ENCODE measurements around the gene SNTN. TPM values are rescaled to one million over a fixed set of nuclear protein-coding genes. Genes with fewer than 3 reads are reported as not detected.

SNTN gene
- polyA plus RNA-seq, 1 donor from 2014 or later = not detected

DNA sequence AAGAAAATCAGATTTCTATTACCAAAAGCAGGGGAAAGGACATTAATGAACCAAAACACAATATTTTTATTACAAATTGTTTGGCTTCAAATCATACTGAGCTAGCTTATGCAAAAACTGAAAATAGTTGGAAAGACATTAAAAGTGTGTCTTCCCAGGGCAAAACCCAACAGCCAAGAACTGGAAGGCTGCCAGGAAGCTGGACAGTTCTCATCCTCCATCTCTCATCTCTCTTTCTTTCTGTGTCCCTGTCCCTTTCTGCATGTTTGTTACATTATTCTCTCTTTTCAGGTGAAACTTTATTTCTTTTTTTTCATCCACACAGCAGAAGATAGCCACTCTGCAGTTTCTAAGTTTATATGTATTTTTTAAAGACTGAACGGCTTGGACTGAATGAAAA, 41.1 kb upstream of the SNTN start:
- no peak overlapping the region for H2AFZ ChIP-seq (ENCODE audit: low read depth, low read length)
- H3K79me2 ChIP-seq (replicated peaks; ENCODE audit: insufficient read depth, low read length) = no peaks in the 10 kb centered on the region
- TF ChIP-seq, protein P1, sequence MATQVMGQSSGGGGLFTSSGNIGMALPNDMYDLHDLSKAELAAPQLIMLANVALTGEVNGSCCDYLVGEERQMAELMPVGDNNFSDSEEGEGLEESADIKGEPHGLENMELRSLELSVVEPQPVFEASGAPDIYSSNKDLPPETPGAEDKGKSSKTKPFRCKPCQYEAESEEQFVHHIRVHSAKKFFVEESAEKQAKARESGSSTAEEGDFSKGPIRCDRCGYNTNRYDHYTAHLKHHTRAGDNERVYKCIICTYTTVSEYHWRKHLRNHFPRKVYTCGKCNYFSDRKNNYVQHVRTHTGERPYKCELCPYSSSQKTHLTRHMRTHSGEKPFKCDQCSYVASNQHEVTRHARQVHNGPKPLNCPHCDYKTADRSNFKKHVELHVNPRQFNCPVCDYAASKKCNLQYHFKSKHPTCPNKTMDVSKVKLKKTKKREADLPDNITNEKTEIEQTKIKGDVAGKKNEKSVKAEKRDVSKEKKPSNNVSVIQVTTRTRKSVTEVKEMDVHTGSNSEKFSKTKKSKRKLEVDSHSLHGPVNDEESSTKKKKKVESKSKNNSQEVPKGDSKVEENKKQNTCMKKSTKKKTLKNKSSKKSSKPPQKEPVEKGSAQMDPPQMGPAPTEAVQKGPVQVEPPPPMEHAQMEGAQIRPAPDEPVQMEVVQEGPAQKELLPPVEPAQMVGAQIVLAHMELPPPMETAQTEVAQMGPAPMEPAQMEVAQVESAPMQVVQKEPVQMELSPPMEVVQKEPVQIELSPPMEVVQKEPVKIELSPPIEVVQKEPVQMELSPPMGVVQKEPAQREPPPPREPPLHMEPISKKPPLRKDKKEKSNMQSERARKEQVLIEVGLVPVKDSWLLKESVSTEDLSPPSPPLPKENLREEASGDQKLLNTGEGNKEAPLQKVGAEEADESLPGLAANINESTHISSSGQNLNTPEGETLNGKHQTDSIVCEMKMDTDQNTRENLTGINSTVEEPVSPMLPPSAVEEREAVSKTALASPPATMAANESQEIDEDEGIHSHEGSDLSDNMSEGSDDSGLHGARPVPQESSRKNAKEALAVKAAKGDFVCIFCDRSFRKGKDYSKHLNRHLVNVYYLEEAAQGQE (IDR thresholded peaks at IDR 0.05; ENCODE audit: borderline replicate concordance) = no peak
- TF ChIP-seq POLR2AphosphoS5 (IDR thresholded peaks at IDR 0.05) = no peak
- no peak for TF ChIP-seq TAF1 (IDR thresholded peaks at IDR 0.05; ENCODE audit: low read depth)
- TF ChIP-seq EZH2 (IDR thresholded peaks at IDR 0.05; ENCODE audit: borderline replicate concordance, insufficient read depth, low read length, poor library complexity, severe bottlenecking) = no peak
- no peak for TF ChIP-seq RAD21 (conservative IDR thresholded peaks at IDR 0.05)
- TF ChIP-seq CTCF (IDR thresholded peaks at IDR 0.05; ENCODE audit: poor library complexity, severe bottlenecking) = no peak
- H3K9ac ChIP-seq (ENCODE audit: low read length) = no peak overlapping the region
- H3K4me3 ChIP-seq (ENCODE audit: low read length) = no peak overlapping the region
- no peaks in the 10 kb centered on the region for H3F3A ChIP-seq (ENCODE audit: insufficient read depth, low read length, poor library complexity, severe bottlenecking)
- H3K27ac ChIP-seq (ENCODE audit: low read length) = no peak overlapping the region
- H3K36me3 ChIP-seq (ENCODE audit: insufficient read depth, low read length) = no peaks in the 10 kb centered on the region
- no peaks in the 10 kb centered on the region for H3K27me3 ChIP-seq (ENCODE audit: insufficient read depth, low read depth, low read length)
- H3K9me2 ChIP-seq (ENCODE audit: insufficient read depth, low read length) = no peaks in the 10 kb centered on the region
- H3K9me3 ChIP-seq (ENCODE audit: low read length) = no peaks in the 10 kb centered on the region
- H3K4me2 ChIP-seq (ENCODE audit: low read length) = no peak overlapping the region
- no peaks in the 10 kb centered on the region for H4K20me1 ChIP-seq (ENCODE audit: insufficient read depth)

- H3K9me3 ChIP-seq (ENCODE audit: low read length) = no peaks in the 10 kb centered on the region
- no peak overlapping the region for H2AFZ ChIP-seq (ENCODE audit: low read depth, low read length)
- H3K4me2 ChIP-seq (ENCODE audit: low read length) = no peak overlapping the region
- H3K36me3 ChIP-seq (ENCODE audit: insufficient read depth, low read length) = no peaks in the 10 kb centered on the region
- no peaks in the 10 kb centered on the region for H3K9me2 ChIP-seq (ENCODE audit: insufficient read depth, low read length)
- no peaks in the 10 kb centered on the region for H3K79me2 ChIP-seq (replicated peaks; ENCODE audit: insufficient read depth, low read length)
- no peaks in the 10 kb centered on the region for H3K27me3 ChIP-seq (ENCODE audit: insufficient read depth, low read depth, low read length)
- H3K4me3 ChIP-seq (ENCODE audit: low read length) = no peak overlapping the region
- no peak for TF ChIP-seq RAD21 (conservative IDR thresholded peaks at IDR 0.05)
- TF ChIP-seq MXI1 (conservative IDR thresholded peaks at IDR 0.05; ENCODE audit: poor library complexity, severe bottlenecking) = no peak
- no peak for TF ChIP-seq EZH2 (IDR thresholded peaks at IDR 0.05; ENCODE audit: borderline replicate concordance, insufficient read depth, low read length, poor library complexity, severe bottlenecking)
- no peak for TF ChIP-seq POLR2AphosphoS5 (IDR thresholded peaks at IDR 0.05)
- TF ChIP-seq SMC3 (conservative IDR thresholded peaks at IDR 0.05; ENCODE audit: poor library complexity) = no peak
- TF ChIP-seq CTCF (IDR thresholded peaks at IDR 0.05; ENCODE audit: poor library complexity, severe bottlenecking) = no peak
- TF ChIP-seq TAF1 (IDR thresholded peaks at IDR 0.05; ENCODE audit: low read depth) = no peak
- TF ChIP-seq EP300 (conservative IDR thresholded peaks at IDR 0.05; ENCODE audit: poor library complexity, severe bottlenecking) = no peak
- TF ChIP-seq, protein P1 (IDR thresholded peaks at IDR 0.05; ENCODE audit: borderline replicate concordance) = no peak
- H3K27ac ChIP-seq (ENCODE audit: low read length) = no peak overlapping the region
- H4K20me1 ChIP-seq (ENCODE audit: insufficient read depth) = no peaks in the 10 kb centered on the region
- H3K9ac ChIP-seq (ENCODE audit: low read length) = no peak overlapping the region
- no peaks in the 10 kb centered on the region for H3F3A ChIP-seq (ENCODE audit: insufficient read depth, low read length, poor library complexity, severe bottlenecking)
Observed at GRCh38 chr3:63613561-63613960, 38.9 kb upstream of the SNTN start.

All from neural cell (in vitro differentiated cells).